GM12878 (cell line): ENCODE measurements around the gene SLC38A8. TPM values are rescaled to one million over a fixed set of nuclear protein-coding genes. Genes with fewer than 3 reads are reported as not detected.

Source experiments
- ATAC-seq: fragments of 200-7000 bp; cut with Tn5 transposase; 3 replicates; pipeline ENCODE4 v1.9.1; 2020; ENCODE audit warnings: mild to moderate bottlenecking, moderate library complexity
- BruUV-seq: library from RNA; stranded (reverse); fragments of 400-500 nt; replicated peaks from 2 replicates; lab custom pipeline; 2021; lab: Mats Ljungman, UMichigan
- CTCF ChIA-PET: fragments of 300-600 bp; sonication (Branson Sonifier 250); formaldehyde crosslinking; extraction: SDS; loops from one replicate; lab custom pipeline; 2021; ENCODE audit warnings: inconsistent platforms; lab: Yijun Ruan, JAX
- POLR2A ChIA-PET: fragments of 350-600 bp; formaldehyde crosslinking; extraction: SDS; loops from one replicate; lab custom pipeline; 2021; ENCODE audit warnings: inconsistent platforms; lab: Charles Lee
- RAD21 ChIA-PET: fragments of 300-600 bp; sonication (Branson Sonifier 250); formaldehyde crosslinking; loops from one replicate; lab custom pipeline; 2023; ENCODE audit warnings: antibody characterized with exemption; ENCODE audit not compliant: unreplicated experiment; lab: Charles Lee
- SMC1A ChIA-PET: fragments of 300-600 bp; sonication (Branson Sonifier 250); formaldehyde crosslinking; loops from one replicate; lab custom pipeline; 2023; ENCODE audit not compliant: unreplicated experiment, uncharacterized antibody; lab: Charles Lee
- DNase-seq: peaks from one replicate; pipeline ENCODE4 v3.0.0-alpha.2; 2011; ENCODE audit warnings: low read depth, low spot score
- FAIRE-seq: peaks from 3 replicates; lab custom pipeline; 2011; peaks lifted over from hg19 to GRCh38; lab: Jason Lieb, UNC
- H2AFZ ChIP-seq: 2 replicates; pipeline ENCODE4 v1.6.0; 2011; ENCODE audit warnings: low read depth, low read length, control low read depth; ENCODE audit not compliant: control insufficient read depth
- H3K27ac ChIP-seq: 2 replicates; pipeline ENCODE4 v1.5.1; 2011; ENCODE audit warnings: control low read depth; ENCODE audit not compliant: control insufficient read depth, insufficient read depth
- H3K27me3 ChIP-seq, 2 experiments: replicated peaks in 1 of 2; 2 replicates each; pipeline versions ENCODE4 v1.6.0 to v1.6.1; 2011; ENCODE audit warnings: low read length in 1 of 2; ENCODE audit not compliant: control insufficient read depth in 2 of 2, insufficient read depth in 2 of 2
- H3K36me3 ChIP-seq, 2 experiments: 2 replicates each; pipeline ENCODE4 v1.5.1; 2011; ENCODE audit warnings: low read length in 1 of 2; ENCODE audit not compliant: control insufficient read depth in 2 of 2, insufficient read depth in 2 of 2
- H3K4me1 ChIP-seq: 2 replicates; pipeline ENCODE4 v1.6.1; 2011; ENCODE audit warnings: mild to moderate bottlenecking, low read length, moderate library complexity, mixed read lengths; ENCODE audit not compliant: control insufficient read depth, insufficient read depth
- H3K4me2 ChIP-seq: 2 replicates; pipeline ENCODE4 v1.6.0; 2011; ENCODE audit warnings: control low read depth; ENCODE audit not compliant: control insufficient read depth, insufficient read depth
- H3K4me3 ChIP-seq: fragments of 200-600 bp; sonication (generic); 2 replicates; pipeline ENCODE4 v1.5.1; 2016
- H3K79me2 ChIP-seq: 2 replicates; pipeline ENCODE4 v1.6.0; 2011; ENCODE audit warnings: low read length; ENCODE audit not compliant: control insufficient read depth, insufficient read depth
- H3K9ac ChIP-seq: 2 replicates; pipeline ENCODE4 v1.8.0; 2011; ENCODE audit warnings: low read length, control low read depth, mixed read lengths; ENCODE audit not compliant: control insufficient read depth, insufficient read depth
- H3K9me3 ChIP-seq: replicated peaks from 3 replicates; pipeline ENCODE4 v1.5.1; 2011; ENCODE audit warnings: mild to moderate bottlenecking, low read length; ENCODE audit not compliant: control insufficient read depth, insufficient read depth
- H4K20me1 ChIP-seq: 2 replicates; pipeline ENCODE4 v1.6.0; 2011; ENCODE audit not compliant: control insufficient read depth, insufficient read depth
- BRCA1 ChIP-seq: IDR thresholded peaks from 2 replicates; pipeline ENCODE4 v1.6.1; 2011; ENCODE audit warnings: low read depth, low read length, improper control_type of control experiment
- CEBPB ChIP-seq, 2 experiments: fragments of 150-350 bp in 1 of 2; IDR thresholded peaks; 2 replicates each; pipeline ENCODE4 v1.6.1; 2012 to 2014; ENCODE audit warnings: low read depth in 2 of 2, low read length in 2 of 2, borderline replicate concordance in 1 of 2, inconsistent platforms in 1 of 2
- CREB1 ChIP-seq: IDR thresholded peaks from 2 replicates; pipeline ENCODE4 v1.6.1; 2012; ENCODE audit warnings: low read depth, mild to moderate bottlenecking, inconsistent platforms
- EZH2 ChIP-seq: IDR thresholded peaks from 2 replicates; pipeline ENCODE4 v1.6.1; 2012; ENCODE audit warnings: low read depth, mild to moderate bottlenecking, control low read depth, inconsistent platforms, low read length, borderline replicate concordance; ENCODE audit not compliant: control insufficient read depth
- FOXK2 ChIP-seq: fragments of 450-650 bp; IDR thresholded peaks from 2 replicates; pipeline ENCODE4 v1.6.1; 2017; ENCODE audit warnings: mild to moderate bottlenecking, moderate library complexity
- IKZF2 ChIP-seq, 2 experiments: fragments of 450-650 bp; IDR thresholded peaks; 2 replicates each; pipeline ENCODE4 v1.6.1; 2017; ENCODE audit warnings: mild to moderate bottlenecking in 2 of 2, moderate library complexity in 2 of 2
- MTA2 ChIP-seq: fragments of 450-650 bp; IDR thresholded peaks from 2 replicates; pipeline ENCODE4 v1.6.1; 2016; ENCODE audit warnings: low read depth, mild to moderate bottlenecking, moderate library complexity
- MYB ChIP-seq: fragments of 150-350 bp; IDR thresholded peaks from 2 replicates; pipeline ENCODE4 v1.6.1; 2014; ENCODE audit warnings: mild to moderate bottlenecking, low read depth, low read length, borderline replicate concordance
- RAD21 ChIP-seq: IDR thresholded peaks from 2 replicates; pipeline ENCODE4 v1.6.1; 2011; ENCODE audit warnings: mild to moderate bottlenecking, low read depth, low read length, moderate library complexity; ENCODE audit not compliant: insufficient read depth
- SIN3A ChIP-seq: IDR thresholded peaks from 2 replicates; pipeline ENCODE4 v1.6.1; 2012; ENCODE audit warnings: low read depth, low read length, improper control_type of control experiment
- SP1 ChIP-seq: IDR thresholded peaks from one replicate; pipeline ENCODE4 v1.6.1; 2011; ENCODE audit warnings: low read depth, low read length
- SPI1 ChIP-seq: IDR thresholded peaks from 2 replicates; pipeline ENCODE4 v1.6.1; 2011; ENCODE audit warnings: low read depth, mild to moderate bottlenecking, low read length, moderate library complexity, borderline replicate concordance; ENCODE audit not compliant: insufficient read depth
- ZNF274 ChIP-seq: IDR thresholded peaks from one replicate; pipeline ENCODE4 v1.8.0; 2011; ENCODE audit not compliant: insufficient read length, insufficient read depth
- ZSCAN29 ChIP-seq: fragments of 450-650 bp; IDR thresholded peaks from 2 replicates; pipeline ENCODE4 v1.6.1; 2017; ENCODE audit warnings: mild to moderate bottlenecking, moderate library complexity
- WGBS: methylation state at CpG from one replicate; pipeline ENCODE4 v1.1.6; 2016; ENCODE audit warnings: low lambda C conversion rate; ENCODE audit not compliant: insufficient replicate concordance, insufficient coverage; ENCODE audit errors: missing lambda C conversion rate; 5-methylcytosine and 5-hydroxymethylcytosine counted together
- in situ Hi-C: fragments of 300-500 bp; cut with MboI; formaldehyde crosslinking; loops from 9 replicates; pipeline ENCODE4 v1.14.3; 2018; ENCODE audit warnings: mixed read lengths
- intact Hi-C: fragments of 100-400 bp; cut with micrococcal nuclease; formaldehyde crosslinking; loops from one replicate; pipeline ENCODE4 v1.14.2; 2022; ENCODE audit not compliant: unreplicated experiment
- polyA plus RNA-seq, 11 experiments: library from polyadenylated mRNA; depleted of rRNA in 4 of 11; unstranded in 6 of 11; stranded (reverse) in 5 of 11; fragments of >200 nt; fragmentation: Nextera tagmentation in 4 of 11; fragmentation: Illumina TruSeq in 1 of 11; extraction: Ambion mirVana in 4 of 11; extraction: Trizol in 1 of 11; gene quantifications; 1 replicate in 1 of 11; 2 replicates in 10 of 11; pipeline versions ENCODE4 v1.2.1 to v1.2.3, GENCODE V29; 2011 to 2016; ENCODE audit warnings: inconsistent platforms in 2 of 11, missing spikeins in 2 of 11, low read depth in 1 of 11
- total RNA-seq, 4 experiments: library from RNA; depleted of rRNA in 3 of 4; stranded (reverse); fragments of >200 nt in 3 of 4; fragmentation: Illumina TruSeq in 1 of 4; extraction: Trizol in 1 of 4; gene quantifications; 2 replicates each; pipeline versions ENCODE4 v1.2.1 to v1.2.3, GENCODE V29; 2013 to 2021
- TF ChIP-seq, protein P1 (sequence below): IDR thresholded peaks from 2 replicates; pipeline ENCODE4 v1.6.1; 2011; ENCODE audit warnings: mild to moderate bottlenecking, low read depth, low read length, moderate library complexity; ENCODE audit not compliant: insufficient replicate concordance
- TF ChIP-seq, protein P2 (sequence below): IDR thresholded peaks from 2 replicates; pipeline ENCODE4 v1.6.1; 2011; ENCODE audit warnings: low read depth, low read length, improper control_type of control experiment, borderline replicate concordance
- TF ChIP-seq, protein P3 (sequence below): fragments of 450-650 bp; IDR thresholded peaks from 2 replicates; pipeline ENCODE4 v1.6.1; 2016; ENCODE audit warnings: mild to moderate bottlenecking
- TF ChIP-seq, protein P4 (sequence below): fragments of 450-650 bp; IDR thresholded peaks from 2 replicates; pipeline ENCODE4 v1.6.1; 2017; ENCODE audit warnings: mild to moderate bottlenecking, moderate library complexity

Gene SLC38A8
- total and polyA plus RNA-seq, 10 of the 15 experiments (the other 5 are each of a cell fraction or from before 2014, with no cell fraction given): not detected

DNA sequence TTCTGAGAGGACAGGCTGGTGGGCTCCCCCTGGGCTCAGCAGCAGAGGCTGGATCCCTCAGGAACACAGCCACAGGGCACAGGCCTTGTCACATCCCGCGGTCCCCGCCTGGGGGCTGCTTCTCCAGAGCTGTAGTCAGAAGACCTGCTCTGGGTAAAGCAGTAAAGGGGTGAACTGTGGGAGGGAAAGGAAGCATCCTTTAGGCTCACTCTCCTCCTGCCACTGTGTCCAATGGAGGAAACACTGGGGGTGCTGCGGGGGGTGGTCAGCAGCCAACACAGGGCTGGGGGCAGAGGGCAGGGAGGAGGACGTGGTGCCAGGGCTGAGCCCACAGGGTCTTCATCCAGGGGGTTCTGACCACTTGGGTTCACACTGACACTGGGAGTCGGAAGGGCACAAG lies 5.0 kb upstream of the SLC38A8 start:
- BruUV-seq: no TSS peak
- no peak overlapping the region for H3K9ac ChIP-seq
- FAIRE-seq: no peak
- no peaks in the 10 kb centered on the region for H4K20me1 ChIP-seq
- H3K27ac ChIP-seq: no peak overlapping the region
- intact Hi-C loops (no loop called here), in situ Hi-C loops (no loop called here)
- H3K27me3 ChIP-seq: no peaks in the 10 kb centered on the region; a peak in 3 of 4 replicates
- H3K4me1 ChIP-seq: no peaks in the 10 kb centered on the region
- POLR2A ChIA-PET: no interaction called here
- RAD21 ChIA-PET: no interaction called here
- ATAC-seq: no peak
- no peaks in the 10 kb centered on the region; a peak in 2 of 4 replicates for H3K36me3 ChIP-seq
- WGBS: 96% methylated on average over 5 of the region's 6 CpGs
- H3K4me3 ChIP-seq: no peak overlapping the region
- TF ChIP-seq, protein P1, sequence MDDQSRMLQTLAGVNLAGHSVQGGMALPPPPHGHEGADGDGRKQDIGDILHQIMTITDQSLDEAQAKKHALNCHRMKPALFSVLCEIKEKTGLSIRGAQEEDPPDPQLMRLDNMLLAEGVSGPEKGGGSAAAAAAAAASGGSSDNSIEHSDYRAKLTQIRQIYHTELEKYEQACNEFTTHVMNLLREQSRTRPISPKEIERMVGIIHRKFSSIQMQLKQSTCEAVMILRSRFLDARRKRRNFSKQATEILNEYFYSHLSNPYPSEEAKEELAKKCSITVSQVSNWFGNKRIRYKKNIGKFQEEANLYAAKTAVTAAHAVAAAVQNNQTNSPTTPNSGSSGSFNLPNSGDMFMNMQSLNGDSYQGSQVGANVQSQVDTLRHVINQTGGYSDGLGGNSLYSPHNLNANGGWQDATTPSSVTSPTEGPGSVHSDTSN: no peak
- TF ChIP-seq RAD21 (no peak), SIN3A (no peak), IKZF2 (IDR thresholded peaks at IDR 0.05) (no peak), SPI1 (no peak), MYB (no peak), SP1 (no peak), MTA2 (no peak), EZH2 (no peak), BRCA1 (no peak), ZSCAN29 (no peak), CEBPB (IDR thresholded peaks at IDR 0.05; ENCODE audit: borderline replicate concordance in 1 of 2, low read depth in 2 of 2, low read length in 2 of 2) (no peak), ZNF274 (no peak), CREB1 (no peak), FOXK2 (no peak)
- TF ChIP-seq, protein P2, sequence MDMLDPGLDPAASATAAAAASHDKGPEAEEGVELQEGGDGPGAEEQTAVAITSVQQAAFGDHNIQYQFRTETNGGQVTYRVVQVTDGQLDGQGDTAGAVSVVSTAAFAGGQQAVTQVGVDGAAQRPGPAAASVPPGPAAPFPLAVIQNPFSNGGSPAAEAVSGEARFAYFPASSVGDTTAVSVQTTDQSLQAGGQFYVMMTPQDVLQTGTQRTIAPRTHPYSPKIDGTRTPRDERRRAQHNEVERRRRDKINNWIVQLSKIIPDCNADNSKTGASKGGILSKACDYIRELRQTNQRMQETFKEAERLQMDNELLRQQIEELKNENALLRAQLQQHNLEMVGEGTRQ: no peak
- TF ChIP-seq, protein P3, sequence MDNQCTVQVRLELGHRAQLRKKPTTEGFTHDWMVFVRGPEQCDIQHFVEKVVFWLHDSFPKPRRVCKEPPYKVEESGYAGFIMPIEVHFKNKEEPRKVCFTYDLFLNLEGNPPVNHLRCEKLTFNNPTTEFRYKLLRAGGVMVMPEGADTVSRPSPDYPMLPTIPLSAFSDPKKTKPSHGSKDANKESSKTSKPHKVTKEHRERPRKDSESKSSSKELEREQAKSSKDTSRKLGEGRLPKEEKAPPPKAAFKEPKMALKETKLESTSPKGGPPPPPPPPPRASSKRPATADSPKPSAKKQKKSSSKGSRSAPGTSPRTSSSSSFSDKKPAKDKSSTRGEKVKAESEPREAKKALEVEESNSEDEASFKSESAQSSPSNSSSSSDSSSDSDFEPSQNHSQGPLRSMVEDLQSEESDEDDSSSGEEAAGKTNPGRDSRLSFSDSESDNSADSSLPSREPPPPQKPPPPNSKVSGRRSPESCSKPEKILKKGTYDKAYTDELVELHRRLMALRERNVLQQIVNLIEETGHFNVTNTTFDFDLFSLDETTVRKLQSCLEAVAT: no peak
- TF ChIP-seq, protein P4, sequence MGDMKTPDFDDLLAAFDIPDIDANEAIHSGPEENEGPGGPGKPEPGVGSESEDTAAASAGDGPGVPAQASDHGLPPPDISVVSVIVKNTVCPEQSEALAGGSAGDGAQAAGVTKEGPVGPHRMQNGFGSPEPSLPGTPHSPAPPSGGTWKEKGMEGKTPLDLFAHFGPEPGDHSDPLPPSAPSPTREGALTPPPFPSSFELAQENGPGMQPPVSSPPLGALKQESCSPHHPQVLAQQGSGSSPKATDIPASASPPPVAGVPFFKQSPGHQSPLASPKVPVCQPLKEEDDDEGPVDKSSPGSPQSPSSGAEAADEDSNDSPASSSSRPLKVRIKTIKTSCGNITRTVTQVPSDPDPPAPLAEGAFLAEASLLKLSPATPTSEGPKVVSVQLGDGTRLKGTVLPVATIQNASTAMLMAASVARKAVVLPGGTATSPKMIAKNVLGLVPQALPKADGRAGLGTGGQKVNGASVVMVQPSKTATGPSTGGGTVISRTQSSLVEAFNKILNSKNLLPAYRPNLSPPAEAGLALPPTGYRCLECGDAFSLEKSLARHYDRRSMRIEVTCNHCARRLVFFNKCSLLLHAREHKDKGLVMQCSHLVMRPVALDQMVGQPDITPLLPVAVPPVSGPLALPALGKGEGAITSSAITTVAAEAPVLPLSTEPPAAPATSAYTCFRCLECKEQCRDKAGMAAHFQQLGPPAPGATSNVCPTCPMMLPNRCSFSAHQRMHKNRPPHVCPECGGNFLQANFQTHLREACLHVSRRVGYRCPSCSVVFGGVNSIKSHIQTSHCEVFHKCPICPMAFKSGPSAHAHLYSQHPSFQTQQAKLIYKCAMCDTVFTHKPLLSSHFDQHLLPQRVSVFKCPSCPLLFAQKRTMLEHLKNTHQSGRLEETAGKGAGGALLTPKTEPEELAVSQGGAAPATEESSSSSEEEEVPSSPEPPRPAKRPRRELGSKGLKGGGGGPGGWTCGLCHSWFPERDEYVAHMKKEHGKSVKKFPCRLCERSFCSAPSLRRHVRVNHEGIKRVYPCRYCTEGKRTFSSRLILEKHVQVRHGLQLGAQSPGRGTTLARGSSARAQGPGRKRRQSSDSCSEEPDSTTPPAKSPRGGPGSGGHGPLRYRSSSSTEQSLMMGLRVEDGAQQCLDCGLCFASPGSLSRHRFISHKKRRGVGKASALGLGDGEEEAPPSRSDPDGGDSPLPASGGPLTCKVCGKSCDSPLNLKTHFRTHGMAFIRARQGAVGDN: no peak
- H3K4me2 ChIP-seq: no peak overlapping the region
- DNase-seq: no peak
- SMC1A ChIA-PET: no interaction called here
- no peaks in the 10 kb centered on the region for H3K79me2 ChIP-seq
- CTCF ChIA-PET: interaction anchor here (2.8 kb wide), 1 partner anchor 18 kb away, joined by 10 read pairs; no protein-coding TSS in a partner anchor
- no peaks in the 10 kb centered on the region for H3K9me3 ChIP-seq
- H2AFZ ChIP-seq: no peak overlapping the region
